Measurements from ENCODE around the gene CCL20. TPM values are rescaled to one million over a fixed set of nuclear protein-coding genes. Genes with fewer than 3 reads are reported as not detected.

Gene CCL20
- total RNA-seq, 1 donor from 2014 or later: not detected

- POLR2A ChIA-PET: no interaction called here
- Mint-ChIP-seq H3K4me3 (no peak overlapping the region), H3K4me1 (no peaks in the 10 kb centered on the region), H3K27me3 (peaks cover 5% of the 10 kb centered on the region), H3K27ac (no peak overlapping the region), H3K36me3 (ENCODE audit: low read depth) (no peaks in the 10 kb centered on the region), H3K9me3 (no peaks in the 10 kb centered on the region)
- intact Hi-C loops (cut with micrococcal nuclease): no loop called here
- DNase-seq: no peak
- CTCF ChIA-PET: no interaction called here
- ATAC-seq (ENCODE audit: low read depth): no peak
- TF ChIP-seq, protein P1, sequence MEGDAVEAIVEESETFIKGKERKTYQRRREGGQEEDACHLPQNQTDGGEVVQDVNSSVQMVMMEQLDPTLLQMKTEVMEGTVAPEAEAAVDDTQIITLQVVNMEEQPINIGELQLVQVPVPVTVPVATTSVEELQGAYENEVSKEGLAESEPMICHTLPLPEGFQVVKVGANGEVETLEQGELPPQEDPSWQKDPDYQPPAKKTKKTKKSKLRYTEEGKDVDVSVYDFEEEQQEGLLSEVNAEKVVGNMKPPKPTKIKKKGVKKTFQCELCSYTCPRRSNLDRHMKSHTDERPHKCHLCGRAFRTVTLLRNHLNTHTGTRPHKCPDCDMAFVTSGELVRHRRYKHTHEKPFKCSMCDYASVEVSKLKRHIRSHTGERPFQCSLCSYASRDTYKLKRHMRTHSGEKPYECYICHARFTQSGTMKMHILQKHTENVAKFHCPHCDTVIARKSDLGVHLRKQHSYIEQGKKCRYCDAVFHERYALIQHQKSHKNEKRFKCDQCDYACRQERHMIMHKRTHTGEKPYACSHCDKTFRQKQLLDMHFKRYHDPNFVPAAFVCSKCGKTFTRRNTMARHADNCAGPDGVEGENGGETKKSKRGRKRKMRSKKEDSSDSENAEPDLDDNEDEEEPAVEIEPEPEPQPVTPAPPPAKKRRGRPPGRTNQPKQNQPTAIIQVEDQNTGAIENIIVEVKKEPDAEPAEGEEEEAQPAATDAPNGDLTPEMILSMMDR (IDR thresholded peaks at IDR 0.05): no peak
Observed at GRCh38 chr2:227848586-227848985, 34.9 kb downstream of the CCL20 start.

GRCh38 chr2:227849906-227850305, 36.3 kb downstream of the CCL20 start:
- H3K36me3 Mint-ChIP-seq (ENCODE audit: low read depth): no peaks in the 10 kb centered on the region
- TF ChIP-seq, protein P1 (IDR thresholded peaks at IDR 0.05): no peak

DNA sequence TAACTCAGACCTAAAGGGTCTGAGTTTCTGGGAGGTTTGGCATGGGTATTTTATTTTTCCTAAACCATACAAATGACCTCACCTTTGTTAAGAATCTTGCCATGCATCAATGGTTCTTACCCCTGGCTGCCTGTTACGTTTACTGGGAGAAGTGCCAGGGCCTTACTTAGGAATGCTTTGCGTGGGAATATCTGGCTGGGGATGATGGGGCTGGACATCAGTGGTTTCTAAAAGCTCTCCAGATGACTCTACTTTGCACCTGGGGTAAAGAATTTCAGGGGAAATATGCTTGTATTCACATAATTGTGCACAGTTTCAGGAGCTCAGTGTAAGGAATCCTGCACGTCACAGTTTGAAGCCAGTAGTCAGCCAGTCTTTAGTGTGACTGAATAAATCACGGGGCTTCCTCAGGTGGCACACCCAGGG, 39.6 kb downstream of the CCL20 start:
- ATAC-seq (ENCODE audit: low read depth) (no peak), DNase-seq (no peak)
- H3K4me3 Mint-ChIP-seq: no peak overlapping the region
- intact Hi-C loops (cut with micrococcal nuclease): no loop called here
- H3K36me3 Mint-ChIP-seq (ENCODE audit: low read depth): no peaks in the 10 kb centered on the region
- no peak overlapping the region for H3K27ac Mint-ChIP-seq
- no peaks in the 10 kb centered on the region for H3K4me1 Mint-ChIP-seq
- TF ChIP-seq, protein P1 (IDR thresholded peaks at IDR 0.05): no peak
- POLR2A ChIA-PET: no interaction called here
- no peaks in the 10 kb centered on the region for H3K9me3 Mint-ChIP-seq
- CTCF ChIA-PET: no interaction called here
- peaks cover 11% of the 10 kb centered on the region for H3K27me3 Mint-ChIP-seq

More at GRCh38 chr2:227849906-227850305, 36.3 kb downstream of the CCL20 start:
- Mint-ChIP-seq H3K4me3 (no peak overlapping the region), H3K9me3 (no peaks in the 10 kb centered on the region), H3K27ac (no peak overlapping the region), H3K27me3 (peaks cover 8% of the 10 kb centered on the region), H3K4me1 (no peaks in the 10 kb centered on the region)
- DNase-seq: no peak
- ChIA-PET POLR2A (no interaction called here), CTCF (no interaction called here)
- intact Hi-C loops (cut with micrococcal nuclease): no loop called here
- no peak for ATAC-seq (ENCODE audit: low read depth)

GRCh38 chr2:227853765-227854271, 40.2 kb downstream of the CCL20 start:
- ATAC-seq (ENCODE audit: low read depth) (no peak), DNase-seq (no peak)
- Mint-ChIP-seq H3K9me3 (no peaks in the 10 kb centered on the region), H3K4me3 (no peak overlapping the region), H3K27ac (no peak overlapping the region), H3K27me3 (peaks cover 11% of the 10 kb centered on the region), H3K4me1 (no peaks in the 10 kb centered on the region), H3K36me3 (ENCODE audit: low read depth) (no peaks in the 10 kb centered on the region)
- intact Hi-C loops (cut with micrococcal nuclease): no loop called here
- ChIA-PET POLR2A (no interaction called here), CTCF (interaction anchor here (0.8 kb wide), 1 partner anchor 12 kb away, joined by 3 read pairs; no protein-coding TSS in a partner anchor)
- TF ChIP-seq, protein P1 (IDR thresholded peaks at IDR 0.05): no peak

GRCh38 chr2:227855440-227855839, 41.8 kb downstream of the CCL20 start:
- ATAC-seq (ENCODE audit: low read depth) (no peak), DNase-seq (no peak)
- H3K4me3 Mint-ChIP-seq: no peak overlapping the region
- no peaks in the 10 kb centered on the region for H3K9me3 Mint-ChIP-seq
- TF ChIP-seq, protein P1 (IDR thresholded peaks at IDR 0.05): no peak
- peaks cover 11% of the 10 kb centered on the region for H3K27me3 Mint-ChIP-seq
- no peak overlapping the region for H3K27ac Mint-ChIP-seq
- ChIA-PET POLR2A (no interaction called here), CTCF (no interaction called here)
- H3K36me3 Mint-ChIP-seq (ENCODE audit: low read depth): no peaks in the 10 kb centered on the region
- intact Hi-C loops (cut with micrococcal nuclease): no loop called here
- H3K4me1 Mint-ChIP-seq: no peaks in the 10 kb centered on the region

Measured in activated B cell treated with CpG ODN at 0.5 μM for 24 hours (primary cell).